ENCODE results near the gene PADI1.

DNA sequence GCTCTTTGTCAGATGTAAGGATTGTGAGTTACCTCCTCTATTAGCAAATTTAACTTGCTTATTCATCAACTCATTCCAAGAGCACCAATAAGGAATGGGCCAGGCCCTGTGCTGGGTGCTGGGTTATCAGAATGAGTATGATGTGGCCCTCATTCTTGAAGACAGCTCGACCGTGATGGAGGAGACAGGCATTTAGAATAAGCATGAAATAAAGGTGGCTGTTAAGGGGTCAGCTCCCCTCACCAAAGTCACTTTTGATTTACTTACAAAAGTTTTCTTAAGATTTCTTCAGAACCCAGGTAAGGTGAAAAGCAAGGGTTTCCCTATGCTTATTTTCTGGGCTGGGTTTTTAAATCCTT is 15.3 kb upstream of the PADI1 start:
- TF ChIP-seq CTCF (IDR thresholded peaks at IDR 0.05) = no peak
- no peak for TF ChIP-seq POLR2A (IDR thresholded peaks at IDR 0.05)
